Panc1 (cell line): ENCODE measurements around the gene ALDH9A1.

Experiments used
- CTCF ChIP-seq: fragments of 450-650 bp; IDR thresholded peaks from 2 replicates; pipeline ENCODE4 v1.5.1; 2017; ENCODE audit warnings: mild to moderate bottlenecking
- POLR2AphosphoS5 ChIP-seq: IDR thresholded peaks from 2 replicates; pipeline ENCODE4 v1.6.1; 2012; ENCODE audit warnings: mild to moderate bottlenecking, low read depth, low read length, moderate library complexity
- REST ChIP-seq, 2 experiments: IDR thresholded peaks; 2 replicates each; pipeline ENCODE4 v1.6.1; 2011 to 2012; ENCODE audit warnings: low read depth in 2 of 2, control low read depth in 1 of 2, low read length in 1 of 2, mild to moderate bottlenecking in 1 of 2, moderate library complexity in 1 of 2; ENCODE audit not compliant: insufficient read depth in 1 of 2
- SIN3A ChIP-seq: IDR thresholded peaks from 2 replicates; pipeline ENCODE4 v1.6.1; 2012; ENCODE audit warnings: low read depth, mild to moderate bottlenecking, low read length, moderate library complexity, borderline replicate concordance; ENCODE audit not compliant: insufficient read depth
- TCF7L2 ChIP-seq: IDR thresholded peaks from 2 replicates; pipeline ENCODE4 v1.6.1; 2011; ENCODE audit warnings: mild to moderate bottlenecking, low read depth, low read length, inconsistent platforms

DNA sequence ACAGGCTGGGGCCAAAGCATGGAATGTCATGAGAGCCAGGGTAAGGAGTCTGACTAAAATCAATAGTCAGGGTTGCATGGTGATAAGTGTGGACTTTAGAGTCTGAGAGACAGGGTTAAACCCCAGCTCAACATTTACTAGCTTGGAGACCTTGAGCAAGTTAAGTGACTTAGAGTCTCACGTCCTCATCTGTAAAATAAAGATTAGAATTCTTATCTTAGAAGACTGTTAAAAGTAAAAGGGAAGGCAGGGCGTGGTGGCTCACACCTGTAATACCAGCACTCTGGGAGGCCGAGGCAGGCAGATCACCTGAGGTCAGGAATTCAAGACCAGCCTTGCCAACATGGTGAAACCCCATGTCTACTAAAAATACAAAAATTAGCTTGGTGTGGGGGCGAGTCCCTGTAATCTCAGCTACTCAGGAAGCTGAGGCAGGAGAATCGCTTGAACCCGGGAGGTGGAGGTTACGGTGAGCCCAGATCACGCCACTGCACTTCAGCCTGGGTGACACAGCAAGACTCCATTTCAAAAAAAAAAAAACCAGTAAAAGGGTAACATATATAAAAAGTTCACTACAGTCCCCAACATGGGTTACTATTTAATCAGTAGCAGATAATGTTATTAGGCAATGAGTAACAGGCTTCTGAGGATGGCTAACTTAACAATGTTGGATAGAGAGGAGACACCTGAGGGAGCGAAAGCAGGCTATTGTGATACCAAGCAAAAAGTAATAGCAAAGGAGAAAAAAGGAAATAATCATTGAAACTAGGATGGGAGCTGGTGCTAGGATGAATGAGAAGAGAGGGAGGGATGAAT is 49.5 kb upstream of the ALDH9A1 start:
- TF ChIP-seq CTCF, result no peak
- no peak for TF ChIP-seq SIN3A
- no peak for TF ChIP-seq TCF7L2
- no peak for TF ChIP-seq POLR2AphosphoS5
- TF ChIP-seq REST (IDR thresholded peaks at IDR 0.05; ENCODE audit: insufficient read depth in 1 of 2, low read depth in 2 of 2, low read length in 1 of 2), result no peak
